Adrenal gland (tissue), 5 donors: ENCODE measurements around the gene CPPED1.

ENCODE experiments used
- CTCF ChIP-seq, 6 experiments: fragments of 450-650 bp in 4 of 6; fragments of 200-600 bp in 2 of 6; sonication (generic) in 1 of 6; IDR thresholded peaks; 1 replicate in 5 of 6; 2 replicates in 1 of 6; pipeline versions ENCODE4 v1.5.1 to v1.8.0; 2016 to 2021; ENCODE audit warnings: antibody characterized with exemption in 6 of 6, mild to moderate bottlenecking in 2 of 6, moderate library complexity in 1 of 6
- POLR2A ChIP-seq, 2 donors: fragments of 450-650 bp; IDR thresholded peaks; one replicate each; pipeline ENCODE4 v1.6.1; 2017; ENCODE audit warnings: antibody characterized with exemption in 2 of 2, mild to moderate bottlenecking in 2 of 2, moderate library complexity in 1 of 2
- donor health status: DM: no; HTN: no; CAD: no.

GRCh38 chr16:12637002-12637401 is 166.7 kb downstream of the CPPED1 start:
- TF ChIP-seq CTCF (IDR thresholded peaks at IDR 0.05) (no peak), POLR2A (IDR thresholded peaks at IDR 0.05) (no peak)
